GM19324 (cell line): ENCODE data around the gene PCDHGA8.
"Not testable (repeated sequence)": the region's sequence is repeated elsewhere in the genome, so short reads cannot be mapped to it uniquely, and the experiment has no call there.

Source experiments
- ATAC-seq: cut with Tn5 transposase; IDR thresholded peaks from one replicate; pipeline ENCODE4 v1.9.1; 2021; ENCODE audit warnings: mild to moderate bottlenecking, moderate library complexity; ENCODE audit not compliant: unreplicated experiment, low FRiP score

Gene PCDHGA8

DNA sequence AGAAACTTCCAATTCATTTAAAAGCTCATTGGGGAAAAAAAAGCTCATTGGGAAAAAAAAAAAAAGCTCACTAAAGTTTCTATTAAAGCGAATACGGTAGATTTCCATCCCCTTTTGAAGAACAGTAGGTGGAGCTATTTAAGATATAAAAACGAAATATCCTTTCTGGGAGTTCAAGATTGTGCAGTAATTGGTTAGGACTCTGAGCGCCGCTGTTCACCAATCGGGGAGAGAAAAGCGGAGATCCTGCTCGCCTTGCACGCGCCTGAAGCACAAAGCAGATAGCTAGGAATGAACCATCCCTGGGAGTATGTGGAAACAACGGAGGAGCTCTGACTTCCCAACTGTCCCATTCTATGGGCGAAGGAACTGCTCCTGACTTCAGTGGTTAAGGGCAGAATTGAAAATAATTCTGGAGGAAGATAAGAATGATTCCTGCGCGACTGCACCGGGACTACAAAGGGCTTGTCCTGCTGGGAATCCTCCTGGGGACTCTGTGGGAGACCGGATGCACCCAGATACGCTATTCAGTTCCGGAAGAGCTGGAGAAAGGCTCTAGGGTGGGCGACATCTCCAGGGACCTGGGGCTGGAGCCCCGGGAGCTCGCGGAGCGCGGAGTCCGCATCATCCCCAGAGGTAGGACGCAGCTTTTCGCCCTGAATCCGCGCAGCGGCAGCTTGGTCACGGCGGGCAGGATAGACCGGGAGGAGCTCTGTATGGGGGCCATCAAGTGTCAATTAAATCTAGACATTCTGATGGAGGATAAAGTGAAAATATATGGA lies 38.1 kb downstream of the PCDHGA8 start, which contains the start of gene PCDHGA12:
Gene PCDHGA12 (plus strand): TSS at position 176 of the 782 bp plus-strand sequence. CDS start 253 bp downstream, at position 429.
- no peak for ATAC-seq

GRCh38 chr5:141431286-141431685 lies 38.9 kb downstream of the PCDHGA8 start:
- ATAC-seq, result no peak

GRCh38 chr5:141432308-141432707 lies 39.9 kb downstream of the PCDHGA8 start:
- not testable (repeated sequence) for ATAC-seq

DNA sequence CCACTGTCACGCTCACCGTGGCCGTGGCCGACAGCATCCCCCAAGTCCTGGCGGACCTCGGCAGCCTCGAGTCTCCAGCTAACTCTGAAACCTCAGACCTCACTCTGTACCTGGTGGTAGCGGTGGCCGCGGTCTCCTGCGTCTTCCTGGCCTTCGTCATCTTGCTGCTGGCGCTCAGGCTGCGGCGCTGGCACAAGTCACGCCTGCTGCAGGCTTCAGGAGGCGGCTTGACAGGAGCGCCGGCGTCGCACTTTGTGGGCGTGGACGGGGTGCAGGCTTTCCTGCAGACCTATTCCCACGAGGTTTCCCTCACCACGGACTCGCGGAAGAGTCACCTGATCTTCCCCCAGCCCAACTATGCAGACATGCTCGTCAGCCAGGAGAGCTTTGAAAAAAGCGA lies 40.3 kb downstream of the PCDHGA8 start:
- not testable (repeated sequence) for ATAC-seq

DNA sequence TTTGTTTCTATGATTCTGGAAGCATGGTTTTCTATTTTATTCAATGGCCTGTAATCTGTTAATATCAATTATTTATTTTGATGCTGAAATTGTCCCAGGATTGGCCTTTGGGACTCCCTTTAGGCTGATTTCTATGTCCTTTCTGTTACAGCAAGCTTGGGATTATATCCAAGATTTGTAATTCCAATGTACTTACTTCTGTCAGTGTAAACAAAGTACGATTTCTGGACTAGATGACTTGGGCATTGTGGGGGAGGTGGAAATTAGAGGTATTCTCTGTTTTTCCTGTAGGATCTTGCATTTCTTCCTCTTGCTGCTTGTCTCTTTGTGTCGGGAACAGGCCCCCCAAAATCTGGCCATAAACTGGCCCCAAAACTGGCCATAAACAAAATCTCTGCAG lies 41.6 kb downstream of the PCDHGA8 start:
- no peak for ATAC-seq

- ATAC-seq, result no peak
Observed at GRCh38 chr5:141437221-141437620, 44.8 kb downstream of the PCDHGA8 start.

- no peak for ATAC-seq
Observed at GRCh38 chr5:141439411-141440141, 47.1 kb downstream of the PCDHGA8 start.

- ATAC-seq, result no peak
Observed at GRCh38 chr5:141440341-141440740, 47.9 kb downstream of the PCDHGA8 start.

GRCh38 chr5:141441571-141442170 lies 49.2 kb downstream of the PCDHGA8 start:
- ATAC-seq, result no peak
